Measurements from ENCODE around the gene GLT8D1.

DNA sequence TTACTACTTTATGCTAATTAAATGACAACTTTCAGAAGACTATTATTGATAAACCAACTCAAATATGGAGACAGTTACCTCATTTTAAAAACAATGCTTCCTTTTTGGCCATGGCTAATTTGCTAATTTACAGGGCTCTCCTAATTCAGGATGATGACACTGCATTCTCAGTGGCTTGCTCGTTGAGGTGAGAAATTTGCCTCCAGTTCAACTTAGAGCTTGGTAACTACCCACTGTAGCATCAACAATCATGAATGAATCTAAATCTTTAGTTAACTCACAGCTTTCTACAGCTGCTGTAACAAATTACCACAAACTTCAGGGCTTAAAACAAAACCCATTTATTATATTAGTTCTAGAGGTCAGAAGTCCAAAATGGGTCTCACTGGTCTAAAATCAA, 33.9 kb downstream of the GLT8D1 start:
- TF ChIP-seq, protein P1, sequence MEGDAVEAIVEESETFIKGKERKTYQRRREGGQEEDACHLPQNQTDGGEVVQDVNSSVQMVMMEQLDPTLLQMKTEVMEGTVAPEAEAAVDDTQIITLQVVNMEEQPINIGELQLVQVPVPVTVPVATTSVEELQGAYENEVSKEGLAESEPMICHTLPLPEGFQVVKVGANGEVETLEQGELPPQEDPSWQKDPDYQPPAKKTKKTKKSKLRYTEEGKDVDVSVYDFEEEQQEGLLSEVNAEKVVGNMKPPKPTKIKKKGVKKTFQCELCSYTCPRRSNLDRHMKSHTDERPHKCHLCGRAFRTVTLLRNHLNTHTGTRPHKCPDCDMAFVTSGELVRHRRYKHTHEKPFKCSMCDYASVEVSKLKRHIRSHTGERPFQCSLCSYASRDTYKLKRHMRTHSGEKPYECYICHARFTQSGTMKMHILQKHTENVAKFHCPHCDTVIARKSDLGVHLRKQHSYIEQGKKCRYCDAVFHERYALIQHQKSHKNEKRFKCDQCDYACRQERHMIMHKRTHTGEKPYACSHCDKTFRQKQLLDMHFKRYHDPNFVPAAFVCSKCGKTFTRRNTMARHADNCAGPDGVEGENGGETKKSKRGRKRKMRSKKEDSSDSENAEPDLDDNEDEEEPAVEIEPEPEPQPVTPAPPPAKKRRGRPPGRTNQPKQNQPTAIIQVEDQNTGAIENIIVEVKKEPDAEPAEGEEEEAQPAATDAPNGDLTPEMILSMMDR (conservative IDR thresholded peaks at IDR 0.05 in 1 of 2, IDR thresholded peaks at IDR 0.05 in 1 of 2; ENCODE audit: low read depth in 1 of 2, low read length in 2 of 2): no peak
- TF ChIP-seq EZH2 (IDR thresholded peaks at IDR 0.05; ENCODE audit: low read length, missing control alignments): no peak

Measured in fibroblast of lung (primary cell).